ENCODE data around the gene CDK5.
"Not testable (repeated sequence)": the region's sequence is repeated elsewhere in the genome, so short reads cannot be mapped to it uniquely, and the experiment has no call there.

CDK5 gene

DNA sequence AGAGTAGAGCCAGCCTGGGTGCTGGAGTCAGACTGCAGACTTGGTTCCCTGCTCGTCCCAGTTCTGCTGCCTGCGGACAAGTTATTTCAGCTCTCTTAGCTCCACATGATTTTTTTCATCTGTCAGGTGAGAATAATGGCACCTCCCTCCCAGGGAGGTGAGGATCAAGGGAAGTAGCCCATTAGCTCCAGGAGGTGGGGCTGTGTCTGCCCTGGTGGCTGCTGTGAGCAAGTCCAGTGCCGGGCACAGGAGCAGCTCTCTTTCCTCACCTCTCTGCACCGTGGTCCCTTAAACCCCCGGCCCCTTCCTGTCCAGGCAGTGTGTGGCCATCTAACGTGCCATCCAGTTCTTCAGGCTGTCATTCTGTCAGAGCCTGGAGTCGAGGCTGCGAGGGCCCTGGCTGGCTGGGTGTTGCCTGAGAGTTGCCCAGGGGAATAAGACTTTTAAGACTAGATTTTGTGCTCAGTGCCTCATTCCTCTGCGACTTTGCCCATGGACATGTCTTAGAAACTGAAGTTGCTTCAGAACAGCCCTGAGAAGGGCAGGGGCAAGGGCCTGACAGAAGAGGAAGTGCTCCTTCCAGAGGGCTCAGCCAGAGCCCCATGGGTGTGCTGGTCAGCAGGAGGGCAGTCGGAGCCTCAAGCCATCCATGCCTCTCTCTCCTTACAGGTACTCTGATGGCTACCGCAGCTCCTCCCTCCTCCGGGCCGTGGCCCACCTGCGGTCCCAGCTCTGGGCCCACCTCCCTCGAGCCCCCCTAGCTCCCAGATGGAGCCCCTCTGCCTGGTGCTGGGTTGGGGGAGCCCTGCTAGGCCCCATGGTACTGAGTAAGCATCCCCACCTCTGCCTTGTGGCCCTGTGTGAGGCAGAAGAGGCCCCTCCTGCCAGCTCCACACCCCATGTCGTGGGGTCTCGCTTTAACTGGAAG is 24.5 kb downstream of the CDK5 start:
- no peak for DNase-seq

DNA sequence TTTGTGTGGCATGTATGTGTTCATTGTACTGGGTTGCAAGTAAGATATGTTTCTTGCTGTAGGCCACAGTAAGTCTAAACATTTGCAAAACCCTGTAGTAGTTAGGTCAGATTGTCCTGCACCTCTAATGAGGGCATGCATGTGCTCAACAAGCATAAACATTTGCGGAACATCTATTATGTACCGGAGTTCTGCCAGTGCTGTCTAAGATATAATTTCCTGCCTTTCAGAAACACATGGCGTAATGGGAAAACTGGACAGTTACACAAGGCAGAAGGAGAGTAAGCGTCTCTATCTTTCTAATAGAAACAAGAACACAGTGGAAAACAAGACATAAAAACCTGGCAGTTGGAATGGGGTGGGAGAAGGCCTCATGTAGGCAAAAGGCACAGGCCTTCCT is 26.7 kb downstream of the CDK5 start:
- DNase-seq, result no peak

DNA sequence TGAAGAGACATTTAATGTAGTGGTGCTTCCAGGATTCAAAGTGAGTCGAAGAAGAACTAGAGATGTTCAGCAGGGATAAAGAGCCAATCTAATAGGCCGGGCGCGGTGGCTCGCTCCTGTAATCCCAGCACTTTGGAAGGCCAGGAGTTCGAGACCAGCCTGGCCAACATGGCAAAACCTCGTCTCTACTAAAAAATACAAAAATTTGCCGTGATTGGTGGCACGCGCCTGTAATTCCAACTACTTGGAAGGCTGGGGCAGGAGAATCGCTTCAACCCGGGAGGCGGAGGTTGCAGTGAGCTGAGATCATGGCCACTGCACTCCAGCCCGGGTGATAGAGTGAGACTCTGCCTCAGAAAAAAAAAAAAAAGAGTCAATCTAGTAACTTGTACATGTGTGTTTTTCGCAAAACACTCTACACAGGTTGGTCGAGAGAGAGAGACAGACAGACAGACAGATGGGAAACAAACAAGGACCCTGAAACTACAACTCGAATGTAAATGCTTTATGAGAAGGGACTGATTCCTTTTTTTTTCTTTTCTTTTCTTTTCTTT is 28.7 kb downstream of the CDK5 start:
- no peak for DNase-seq

DNA sequence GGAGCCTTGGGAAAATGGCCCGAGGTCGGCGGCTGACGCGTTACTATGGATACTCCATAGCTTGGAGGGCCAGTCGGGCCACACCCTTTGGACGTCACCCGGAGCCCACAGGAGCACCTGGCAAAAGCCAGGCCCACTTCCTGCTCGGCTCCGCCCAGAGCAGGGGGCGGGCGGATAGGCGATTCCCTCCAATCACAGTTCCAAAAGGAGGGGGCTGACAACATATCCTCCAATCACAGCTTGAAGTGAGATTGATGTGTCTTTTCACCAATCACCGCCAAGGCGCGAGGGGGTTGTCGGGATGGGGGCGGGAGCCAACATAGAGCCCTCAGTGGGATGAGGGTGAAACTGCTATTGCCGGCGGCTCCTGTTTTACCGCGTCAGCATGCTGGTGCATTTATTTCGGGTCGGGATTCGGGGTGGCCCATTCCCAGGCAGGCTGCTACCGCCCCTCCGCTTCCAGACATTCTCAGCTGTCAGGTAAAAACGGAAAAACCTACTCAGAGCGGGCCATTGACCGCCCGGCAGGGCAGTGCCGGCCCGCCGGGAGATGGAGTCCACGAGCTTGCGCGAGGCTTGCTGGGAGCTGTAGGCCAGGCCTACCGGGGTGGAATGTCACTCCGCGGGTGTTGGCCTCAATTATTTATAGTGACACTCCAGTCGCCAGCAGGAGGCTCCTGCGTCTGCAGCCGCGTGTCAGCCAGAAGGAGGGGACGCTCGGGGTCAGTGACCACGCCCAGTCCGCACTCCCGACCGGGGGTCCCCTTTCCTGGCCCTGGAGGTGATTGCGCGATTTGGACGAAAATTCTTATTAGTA is 29.4 kb downstream of the CDK5 start, which contains the start of gene ABCB8:
Gene ABCB8 (plus strand): TSS at position 320 of the 817 bp plus-strand sequence. CDS start 66 bp downstream, at position 386.
- DNase-seq, result peak; percentile 96

DNA sequence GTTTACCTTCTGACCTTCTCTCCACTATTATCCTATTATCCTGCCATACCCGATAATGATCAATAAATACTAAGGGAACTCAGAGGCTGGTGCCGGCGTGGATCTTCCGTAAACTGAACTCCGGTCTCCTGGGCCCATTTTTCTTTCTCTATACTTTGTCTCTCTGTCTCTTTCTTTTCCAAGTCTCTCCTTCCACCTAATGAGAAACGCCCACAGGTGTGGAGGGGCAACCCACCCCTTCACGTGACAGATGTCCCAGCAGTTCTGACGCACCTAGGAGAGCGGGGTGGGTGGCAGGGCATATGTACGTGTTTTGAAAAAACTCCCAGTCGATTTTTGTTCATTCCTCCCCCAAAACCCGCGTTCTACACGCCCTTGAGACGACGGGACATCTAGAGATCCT is 30.0 kb downstream of the CDK5 start:
- DNase-seq, result not testable (repeated sequence)

DNA sequence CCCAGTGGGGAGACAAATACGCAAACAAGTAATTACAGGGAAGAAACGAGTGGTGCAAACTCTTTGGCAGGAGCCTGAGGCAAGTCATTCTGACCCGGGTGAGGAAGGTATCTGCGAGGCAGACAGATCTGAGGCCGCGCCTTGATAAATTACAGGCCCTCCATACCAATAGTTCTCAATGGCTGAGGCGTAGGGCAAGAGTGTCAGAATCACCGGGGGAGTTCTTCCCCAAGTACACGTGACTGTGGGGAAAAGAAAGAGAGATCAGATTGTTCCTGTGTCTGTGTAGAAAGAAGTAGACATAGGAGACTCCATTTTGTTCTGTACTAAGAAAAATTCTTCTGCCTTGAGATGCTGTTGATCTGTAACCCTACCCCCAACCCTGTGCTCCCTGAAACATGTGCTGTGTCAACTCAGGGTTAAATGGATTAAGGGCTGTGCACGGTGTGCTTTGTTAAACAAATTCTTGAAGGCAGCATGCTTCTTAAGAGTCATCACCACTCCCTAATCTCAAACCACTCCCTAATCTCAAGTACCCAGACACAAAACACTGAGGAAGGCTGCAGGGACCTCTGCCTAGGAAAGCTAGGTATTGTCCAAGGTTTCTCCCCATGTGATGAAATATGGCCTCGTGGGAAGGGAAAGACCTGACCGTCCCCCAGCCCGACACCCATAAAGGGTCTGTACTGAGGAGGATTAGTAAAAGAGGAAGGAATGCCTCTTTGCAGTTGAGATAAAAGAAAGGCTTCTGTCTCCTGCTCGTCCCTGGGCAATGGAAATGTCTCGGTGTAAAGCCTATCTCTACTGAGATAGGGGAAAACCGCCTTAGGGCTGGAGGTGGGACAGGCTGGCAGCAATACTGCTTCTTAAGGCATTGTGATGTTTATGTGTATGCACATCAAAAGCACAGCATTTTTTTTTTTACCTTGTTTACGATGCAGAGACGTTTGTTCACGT is 30.6 kb downstream of the CDK5 start:
- not testable (repeated sequence) for DNase-seq

DNA sequence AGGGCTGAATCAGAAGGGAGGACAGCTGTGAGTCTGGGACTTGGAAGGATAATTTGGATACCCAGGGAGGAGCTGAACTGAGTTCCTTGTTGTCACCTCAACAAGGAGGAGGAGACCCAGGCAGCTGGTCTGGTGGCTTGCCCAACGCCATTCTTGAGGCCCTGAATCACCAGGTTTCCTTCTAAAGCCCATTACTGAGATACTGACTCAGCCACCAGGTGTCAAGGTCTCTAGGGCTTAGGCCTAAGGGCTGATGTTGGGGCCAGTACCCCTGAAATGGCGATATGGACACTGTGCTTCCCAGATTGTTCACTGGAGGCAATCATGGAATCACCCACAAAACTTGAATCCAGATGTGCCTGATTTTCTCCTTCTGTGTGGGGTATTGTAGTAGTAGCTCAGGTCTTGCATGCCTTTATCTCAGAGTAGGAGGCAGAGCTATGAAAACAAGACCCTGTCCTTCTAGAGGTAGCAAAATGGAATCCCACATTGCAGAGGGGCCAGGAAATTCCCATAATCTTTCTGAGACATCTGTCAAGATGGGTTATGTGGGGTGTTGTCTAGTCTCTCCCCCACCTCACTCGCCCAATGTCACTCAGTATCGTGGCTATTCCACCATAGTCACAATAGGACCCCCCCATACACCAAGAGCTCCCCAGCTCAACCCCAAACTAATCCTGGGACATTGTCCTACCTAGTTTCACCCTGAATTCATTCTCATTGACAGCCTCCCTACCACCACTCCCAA is 31.6 kb downstream of the CDK5 start:
- no peak for DNase-seq

DNA sequence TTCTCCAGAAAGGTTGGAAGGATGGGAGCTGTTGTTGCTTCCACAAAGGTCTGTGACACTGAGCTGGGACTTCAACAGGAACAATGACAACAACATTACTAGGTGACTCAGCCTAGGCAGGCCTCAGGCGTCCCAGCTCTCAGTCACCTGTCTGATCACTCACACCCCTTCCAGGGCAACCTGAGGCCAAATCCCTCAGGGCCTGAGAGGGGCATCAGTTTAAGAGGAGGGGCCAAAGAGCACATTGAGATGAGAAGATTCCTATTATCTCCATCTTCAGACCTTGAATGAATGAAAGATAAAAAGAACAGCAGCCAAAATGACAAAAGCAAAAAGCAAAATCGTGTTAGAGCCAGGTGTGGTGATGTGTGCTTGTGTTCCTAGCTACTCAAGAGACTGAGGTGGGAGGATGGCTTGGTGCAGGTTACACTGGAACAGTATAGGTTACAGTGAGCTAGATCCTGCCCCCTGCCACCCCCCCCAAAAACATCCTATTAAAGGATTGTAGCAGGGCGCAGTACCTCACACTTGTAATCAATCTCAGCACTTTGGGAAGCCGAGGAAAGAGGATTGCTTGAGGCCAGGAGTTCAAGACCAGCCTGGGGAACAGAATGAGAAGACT is 33.2 kb downstream of the CDK5 start, which contains the start of gene ATG9B:
Gene ATG9B (minus strand): TSS at position 60 of the 622 bp plus-strand sequence. CDS start 71 bp downstream, outside the sequence.
- no peak for DNase-seq

DNA sequence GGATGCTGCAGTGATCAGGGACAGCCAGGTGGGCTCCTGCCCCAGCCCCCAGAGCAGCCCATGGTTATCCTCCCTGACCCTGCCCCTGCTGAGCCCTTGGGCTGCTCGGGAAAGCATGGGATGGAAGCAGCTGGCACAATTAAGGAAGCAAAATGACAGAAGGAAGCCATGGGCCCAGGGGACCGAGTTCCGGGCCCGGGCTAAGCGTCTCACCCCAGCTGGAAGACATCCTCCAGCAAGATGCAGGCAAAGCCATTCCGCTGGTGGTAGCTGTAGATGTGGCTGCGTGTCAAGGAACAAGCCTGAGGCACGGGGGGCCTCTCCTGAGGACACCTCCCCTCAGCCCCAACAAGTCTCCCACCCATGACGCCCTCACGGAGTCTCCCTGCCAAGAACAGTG is 34.5 kb downstream of the CDK5 start:
- DNase-seq, result no peak

DNA sequence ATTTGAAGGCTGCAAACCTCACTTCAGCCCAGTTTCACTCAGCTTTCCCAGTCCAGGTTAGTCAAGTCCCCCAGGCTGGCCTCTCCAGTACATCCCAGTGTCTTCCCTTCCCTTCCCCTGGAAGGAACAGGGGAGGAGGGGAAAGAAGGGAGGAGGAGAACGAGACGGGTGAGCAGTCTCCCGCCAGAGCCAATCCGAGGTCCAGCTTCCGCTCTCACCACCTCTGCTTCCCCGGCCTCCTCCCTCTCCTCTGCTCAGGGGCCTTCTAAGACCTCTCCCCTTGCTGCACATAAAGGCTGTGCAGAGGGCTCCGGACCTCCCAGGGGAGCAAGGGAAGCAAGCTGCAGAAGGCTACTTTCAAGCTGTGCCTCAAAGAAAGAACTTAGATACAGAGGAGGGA is 37.5 kb downstream of the CDK5 start:
- no peak for DNase-seq

DNA sequence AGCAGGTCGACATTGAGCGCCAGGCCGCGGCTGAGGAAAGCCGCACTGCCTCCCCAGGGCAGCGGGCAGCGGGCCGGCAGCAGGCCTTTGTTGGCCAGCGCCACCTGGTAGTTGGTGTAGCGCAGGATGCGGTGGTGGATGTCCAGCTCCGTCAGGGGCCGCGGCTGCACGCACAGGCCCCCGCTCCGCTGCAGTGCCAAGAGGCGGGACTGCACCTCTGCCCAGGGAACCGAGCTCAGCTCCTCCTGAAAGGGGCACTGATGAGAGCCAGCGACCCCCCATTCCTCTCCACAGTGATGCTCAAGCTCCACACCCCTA is 38.6 kb downstream of the CDK5 start:
- DNase-seq, result no peak

DNA sequence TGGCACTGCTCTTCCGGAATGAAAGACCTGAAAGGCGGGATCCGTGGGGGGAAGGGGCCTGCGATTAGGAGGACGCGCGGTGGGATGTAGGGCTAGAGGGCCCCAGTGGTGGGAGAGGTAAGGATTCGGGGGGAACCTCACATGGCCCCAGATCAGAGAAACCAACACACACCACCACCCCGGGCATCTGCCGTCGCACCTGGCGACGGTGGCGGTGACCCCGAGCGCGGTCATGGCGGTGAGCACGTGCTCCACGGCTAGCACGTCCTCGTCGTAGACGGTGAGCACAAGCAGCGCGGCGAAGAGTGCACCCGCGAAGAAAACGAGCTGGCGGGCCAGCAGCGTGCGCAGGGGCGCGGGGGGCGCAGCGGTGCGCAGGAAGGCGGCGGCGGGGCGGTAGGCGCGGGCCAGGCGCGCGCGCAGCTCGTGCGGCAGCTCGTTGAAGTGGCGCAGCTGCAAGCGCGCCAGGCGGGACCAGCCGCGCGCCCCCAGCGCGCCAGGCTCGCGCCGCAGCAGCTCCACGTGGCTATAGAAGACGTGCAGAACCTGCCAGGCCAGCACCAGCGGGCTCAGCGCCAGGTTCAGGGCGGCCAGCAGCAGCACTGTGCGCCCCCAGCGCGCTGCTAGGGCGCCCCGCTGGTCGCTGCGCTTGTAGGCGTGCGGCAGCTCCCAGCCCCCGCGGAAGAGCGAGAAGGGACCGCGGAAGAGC is 39.1 kb downstream of the CDK5 start:
- peak; percentile 43 for DNase-seq

DNA sequence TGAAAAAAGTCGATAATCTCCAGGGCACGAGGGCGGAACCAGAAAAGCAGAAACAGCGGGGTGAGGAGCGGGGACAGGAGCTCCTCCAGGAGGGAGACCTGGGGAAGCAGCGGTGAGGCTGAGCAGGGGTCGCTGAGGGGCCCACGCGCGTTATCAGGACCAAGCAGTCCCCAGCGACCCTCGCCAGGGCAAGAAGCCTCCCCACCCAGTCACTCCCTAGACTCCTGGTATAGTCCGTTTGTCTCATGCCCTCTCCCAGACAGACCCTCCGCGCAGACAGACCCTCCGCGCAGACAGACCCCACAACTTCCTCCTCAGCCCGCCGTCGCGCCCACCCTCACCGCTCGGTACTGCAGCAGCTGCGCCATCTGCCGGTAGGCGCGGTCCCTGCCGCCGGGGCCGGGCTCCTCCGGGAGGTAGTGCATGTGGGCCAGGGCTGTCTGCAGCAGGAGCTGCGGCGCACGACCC is 39.7 kb downstream of the CDK5 start:
- DNase-seq, result peak; percentile 87

DNA sequence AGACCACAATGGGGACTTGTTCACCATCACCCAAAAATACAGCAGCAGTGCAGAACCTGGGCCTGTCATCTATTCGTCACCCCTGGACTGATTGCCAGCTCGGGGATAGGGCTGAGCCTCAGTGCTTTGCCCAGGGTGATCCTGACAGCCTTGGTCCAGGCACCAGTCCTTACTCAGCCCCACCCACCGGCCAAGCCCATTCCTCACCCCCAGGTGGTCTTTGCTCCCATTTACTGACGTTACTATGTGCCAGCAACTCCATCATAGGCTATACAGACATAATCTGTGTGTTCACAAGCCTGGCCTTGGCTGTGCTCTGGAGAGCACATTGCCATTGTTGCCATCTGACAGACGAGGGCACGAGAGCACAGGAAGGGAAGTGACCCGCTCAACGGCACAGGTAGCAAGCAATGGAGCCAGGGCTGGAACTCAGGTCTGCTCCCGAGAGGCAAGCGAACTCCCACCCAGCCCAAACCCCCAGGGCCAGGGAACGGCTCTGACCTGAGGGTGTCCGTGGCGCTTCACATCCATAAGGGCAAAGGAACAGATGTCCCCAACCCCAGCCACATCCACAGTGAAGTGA is 40.2 kb downstream of the CDK5 start:
- DNase-seq, result no peak

DNA sequence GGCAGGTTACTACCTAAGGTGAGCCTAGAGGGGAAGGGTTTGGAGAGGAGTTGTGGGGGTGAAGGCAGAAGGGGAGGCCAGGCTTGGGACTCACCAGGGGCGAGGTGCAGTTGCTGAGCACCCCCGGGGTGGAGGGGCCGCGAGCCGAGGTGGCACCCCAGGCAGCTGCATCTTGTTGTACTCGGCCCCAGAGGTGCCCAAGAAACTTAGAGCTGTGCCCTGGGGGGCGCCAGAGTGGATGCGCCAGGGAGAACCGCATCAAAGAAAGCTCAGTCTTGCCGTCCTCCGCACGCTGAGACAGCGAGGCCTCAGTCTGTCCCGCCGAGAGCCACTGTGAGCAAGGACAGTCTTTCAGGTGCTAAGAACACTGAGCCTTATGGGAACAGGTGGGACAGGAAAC is 40.8 kb downstream of the CDK5 start:
- DNase-seq, result no peak

DNA sequence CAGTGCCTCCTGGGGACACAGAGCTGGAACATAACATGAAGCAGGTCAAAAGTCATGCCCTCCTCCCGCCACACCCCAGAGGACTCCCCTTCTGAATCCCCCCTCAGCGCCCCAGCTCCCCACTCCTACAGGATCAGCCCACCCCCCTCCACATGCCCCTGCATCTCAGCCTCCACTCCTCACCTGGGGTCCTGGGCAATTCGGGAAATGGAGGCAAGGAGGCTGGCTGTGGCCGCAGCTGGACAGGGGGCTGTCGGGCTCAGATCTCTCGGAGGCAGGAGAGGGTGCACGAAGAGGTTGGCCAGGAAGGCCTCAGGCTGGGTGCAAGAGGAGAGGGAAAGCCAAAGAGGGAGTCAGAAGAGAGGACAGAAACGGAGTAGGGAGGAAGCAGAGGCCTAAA is 41.2 kb downstream of the CDK5 start:
- DNase-seq, result no peak

DNA sequence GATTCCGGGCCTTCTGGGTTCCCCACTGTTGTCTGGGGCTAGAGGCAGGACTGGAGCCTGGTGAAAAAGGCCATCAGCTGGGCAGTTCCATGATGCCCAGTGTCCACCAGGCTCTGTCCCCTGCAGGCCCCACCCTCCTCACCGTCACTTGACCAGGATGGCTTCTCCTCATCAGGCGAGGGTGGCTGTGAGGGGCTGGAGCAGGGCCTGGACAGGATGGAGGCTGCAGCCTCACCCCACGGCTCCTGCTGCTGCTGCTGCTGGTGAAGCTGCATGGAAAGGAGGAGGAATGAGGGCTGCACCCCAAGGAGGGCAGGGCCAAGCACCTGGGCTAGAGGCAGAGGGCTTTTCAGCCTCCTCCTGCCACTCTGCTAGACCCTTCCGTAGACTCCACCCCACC is 41.7 kb downstream of the CDK5 start:
- DNase-seq, result no peak

DNA sequence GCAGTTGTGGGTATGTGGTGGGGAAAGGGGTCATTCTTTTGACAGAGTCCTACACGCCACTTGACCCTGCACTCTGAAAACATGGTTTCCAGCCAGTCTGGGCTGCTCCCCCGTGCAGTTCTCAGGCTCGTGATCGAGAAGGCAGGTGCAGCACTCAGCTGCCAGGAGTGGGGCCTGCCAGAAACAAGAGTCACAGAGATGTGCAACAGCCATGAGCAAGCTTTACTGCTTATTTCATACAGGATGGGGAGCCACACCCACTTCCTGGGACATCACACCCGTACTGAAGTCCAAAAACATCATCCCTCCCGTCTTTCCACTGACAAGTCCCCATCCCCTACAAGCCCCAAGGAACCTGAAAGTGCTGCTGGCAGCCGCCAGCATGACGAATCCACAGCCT is 42.7 kb downstream of the CDK5 start:
- no peak for DNase-seq

DNA sequence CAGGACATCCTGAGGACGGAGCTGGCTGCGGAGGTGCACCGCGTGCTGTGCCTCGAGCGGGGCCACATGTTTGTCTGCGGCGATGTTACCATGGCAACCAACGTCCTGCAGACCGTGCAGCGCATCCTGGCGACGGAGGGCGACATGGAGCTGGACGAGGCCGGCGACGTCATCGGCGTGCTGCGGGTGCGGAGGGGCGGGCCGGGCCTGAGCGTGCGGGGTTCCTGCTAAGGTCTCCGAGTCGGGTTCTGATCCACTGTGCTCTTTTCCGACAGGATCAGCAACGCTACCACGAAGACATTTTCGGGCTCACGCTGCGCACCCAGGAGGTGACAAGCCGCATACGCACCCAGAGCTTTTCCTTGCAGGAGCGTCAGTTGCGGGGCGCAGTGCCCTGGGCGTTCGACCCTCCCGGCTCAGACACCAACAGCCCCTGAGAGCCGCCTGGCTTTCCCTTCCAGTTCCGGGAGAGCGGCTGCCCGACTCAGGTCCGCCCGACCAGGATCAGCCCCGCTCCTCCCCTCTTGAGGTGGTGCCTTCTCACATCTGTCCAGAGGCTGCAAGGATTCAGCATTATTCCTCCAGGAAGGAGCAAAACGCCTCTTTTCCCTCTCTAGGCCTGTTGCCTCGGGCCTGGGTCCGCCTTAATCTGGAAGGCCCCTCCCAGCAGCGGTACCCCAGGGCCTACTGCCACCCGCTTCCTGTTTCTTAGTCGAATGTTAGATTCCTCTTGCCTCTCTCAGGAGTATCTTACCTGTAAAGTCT is 43.8 kb downstream of the CDK5 start:
- DNase-seq, result peak; percentile 73

Data from activated CD8-positive, alpha-beta memory T cell treated with anti-CD3 and anti-CD28 coated beads, Interleukin-2, amount 50 U/mL, for 4 hours (primary cell).